SKM-1 (cell line): ENCODE measurements around the gene CC2D2A.
"Not testable (repeated sequence)": the region's sequence is repeated elsewhere in the genome, so short reads cannot be mapped to it uniquely, and the experiment has no call there.

ENCODE experiments used
- DNase-seq: peaks from one replicate; lab custom pipeline; 2025; ENCODE audit not compliant: unreplicated experiment; lab: John Stamatoyannopoulos, UW

Gene CC2D2A

GRCh38 chr4:15556511-15557092 lies 86.9 kb downstream of the CC2D2A start:
- no peak for DNase-seq

DNA sequence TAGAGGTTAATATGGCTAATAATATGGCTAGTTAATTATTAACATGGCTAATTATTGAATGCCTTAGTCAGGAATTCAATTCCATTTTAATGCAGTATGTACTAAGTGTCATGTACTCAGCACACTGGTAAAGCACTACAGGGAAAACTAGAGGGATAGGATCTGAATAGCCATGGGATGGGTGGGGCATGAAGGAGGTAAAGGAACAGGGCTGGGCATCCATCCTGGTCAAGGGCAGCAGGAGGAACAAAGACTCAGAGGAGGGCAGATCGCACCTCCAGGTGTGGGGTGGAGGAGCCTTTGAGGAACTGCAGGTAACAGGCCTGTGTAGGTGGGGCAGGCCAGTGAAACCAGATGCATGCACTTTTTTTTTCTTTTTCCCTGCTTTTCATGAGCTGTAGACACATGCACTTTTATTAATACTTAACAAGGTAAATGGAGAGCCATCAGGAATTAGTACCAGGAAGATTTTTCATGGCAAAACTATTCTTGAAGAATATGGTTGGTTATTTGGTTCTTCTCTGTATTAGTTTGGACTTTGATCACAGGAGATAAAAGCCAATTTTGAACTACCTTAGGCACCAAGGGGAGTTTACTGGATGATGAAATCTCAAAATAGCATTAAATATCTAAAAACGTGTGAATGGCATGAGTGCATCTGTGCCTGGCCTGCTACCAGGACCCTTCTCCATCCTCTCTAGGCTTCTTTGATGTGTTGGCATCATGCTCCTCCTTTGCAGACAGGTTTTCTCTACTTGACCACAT lies 88.3 kb downstream of the CC2D2A start:
- DNase-seq, result no peak

GRCh38 chr4:15558561-15558960 lies 88.9 kb downstream of the CC2D2A start:
- DNase-seq, result no peak

GRCh38 chr4:15562114-15562513 lies 92.4 kb downstream of the CC2D2A start:
- DNase-seq, result no peak

DNA sequence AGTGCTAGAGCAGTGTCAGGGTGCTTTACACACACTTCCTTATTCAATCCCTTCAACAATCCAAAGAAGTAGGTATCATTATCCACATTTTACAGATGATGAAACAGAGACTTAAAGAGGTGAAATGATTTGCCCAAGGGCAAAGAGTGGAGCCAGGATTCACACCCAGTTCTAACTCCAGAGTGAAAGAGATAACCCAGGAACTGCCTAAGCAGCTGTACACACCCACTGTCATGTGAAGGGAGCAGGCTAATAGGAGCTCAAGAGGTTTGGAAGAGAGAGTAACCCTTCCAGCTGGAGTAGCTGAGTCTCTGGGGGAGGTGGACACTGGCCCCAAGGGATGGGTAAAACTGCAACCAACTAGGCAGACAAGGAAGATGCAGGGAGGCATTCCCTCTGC lies 92.9 kb downstream of the CC2D2A start:
- DNase-seq, result no peak

- no peak for DNase-seq
Measured at GRCh38 chr4:15563871-15564270, 94.2 kb downstream of the CC2D2A start.

DNA sequence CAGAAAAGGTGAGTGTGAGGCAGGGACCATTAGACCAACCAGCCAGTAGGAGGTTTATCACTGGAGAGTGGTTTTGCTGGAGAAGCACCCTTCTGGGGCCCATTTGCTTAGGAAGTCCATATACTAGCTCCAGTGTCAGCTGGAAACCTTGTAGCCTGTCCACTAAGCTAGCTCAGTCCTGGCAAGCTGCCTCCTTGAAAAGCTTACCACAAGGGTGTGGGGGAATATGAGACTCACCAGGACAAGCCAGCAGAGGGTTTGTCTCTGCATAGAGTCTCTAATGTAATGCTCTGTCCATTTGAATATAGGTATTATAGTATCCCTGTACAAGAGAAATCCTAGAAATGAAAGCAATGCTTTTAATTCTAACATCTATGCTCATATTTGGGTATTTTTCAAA lies 99.1 kb downstream of the CC2D2A start:
- DNase-seq, result no peak

DNA sequence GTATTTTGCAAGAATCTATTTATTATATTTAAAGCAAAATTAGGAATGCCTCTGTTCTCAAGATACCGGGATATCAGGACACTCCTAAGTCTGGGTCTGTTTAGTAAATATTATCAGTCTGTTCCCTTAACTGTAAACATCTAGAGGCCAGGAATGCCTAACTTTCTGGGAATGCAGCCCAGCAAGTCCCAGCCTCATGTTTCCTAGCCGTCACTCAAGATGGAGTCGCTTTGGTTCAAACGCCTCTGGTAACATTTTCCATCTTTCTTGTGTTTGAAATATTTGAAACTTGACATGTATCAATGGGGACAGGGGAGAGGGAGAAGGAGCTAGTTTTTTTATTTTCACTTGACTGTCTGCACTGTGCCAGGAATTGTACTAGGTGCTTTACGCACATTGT lies 100.1 kb downstream of the CC2D2A start:
- DNase-seq, result no peak

DNA sequence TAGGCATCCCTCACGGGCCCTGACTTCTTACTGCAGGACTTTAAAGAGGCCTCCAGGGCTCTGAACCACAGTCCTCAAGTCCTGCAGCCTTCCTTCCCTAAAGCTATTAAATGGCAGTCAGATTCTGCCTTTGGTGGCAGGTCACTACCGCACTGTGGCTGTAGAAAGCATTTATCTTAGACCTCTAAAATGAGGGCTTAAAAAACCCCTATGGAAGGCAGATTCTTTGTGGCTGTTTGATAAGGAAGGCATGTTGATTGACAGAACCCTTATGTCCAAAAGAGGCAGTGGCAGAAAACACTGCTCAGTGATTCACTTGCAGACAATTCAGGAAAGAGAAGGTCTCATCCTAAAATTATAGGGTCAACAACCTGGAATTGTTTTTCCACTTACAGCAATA lies 106.3 kb downstream of the CC2D2A start:
- no peak for DNase-seq

GRCh38 chr4:15577508-15577907 lies 107.8 kb downstream of the CC2D2A start:
- no peak for DNase-seq

DNA sequence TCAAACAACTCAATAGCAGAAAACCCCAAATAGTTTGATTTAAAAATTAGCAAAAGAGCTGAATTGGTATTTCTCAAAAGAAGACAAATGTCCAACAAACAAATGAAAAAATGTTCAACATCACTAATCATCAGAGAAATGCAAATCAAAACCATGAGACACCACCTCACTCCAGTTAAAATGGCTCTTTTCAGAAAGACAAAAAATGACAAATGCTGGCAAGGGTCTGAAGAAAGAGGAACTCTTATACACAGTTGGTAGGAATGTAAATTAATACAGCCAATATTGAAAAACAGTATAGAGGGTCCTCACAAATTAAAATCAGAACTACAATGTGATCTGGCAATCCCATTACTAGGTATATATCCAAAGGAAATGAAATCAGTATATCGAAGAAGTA lies 115.1 kb downstream of the CC2D2A start:
- DNase-seq, result no peak

DNA sequence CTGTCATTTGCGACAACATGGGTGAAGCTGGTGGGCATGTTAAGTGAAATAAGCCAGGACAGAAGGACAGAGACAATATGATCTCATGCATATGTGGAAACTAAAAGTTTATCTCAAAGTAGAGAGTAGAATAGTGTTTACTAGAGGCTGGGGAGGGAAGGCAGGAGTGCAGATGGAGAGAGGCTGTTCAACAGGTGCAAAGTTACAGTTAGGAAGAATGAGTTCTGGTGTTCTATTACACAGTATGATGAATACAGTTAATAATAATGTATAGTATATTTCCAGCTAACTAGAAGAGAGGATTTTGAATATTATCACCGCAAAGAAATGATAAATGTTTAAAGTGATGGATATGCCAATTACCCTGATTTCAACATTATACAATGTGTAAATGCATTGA lies 115.6 kb downstream of the CC2D2A start:
- DNase-seq, result no peak

- DNase-seq, result peak; percentile 9
Measured at GRCh38 chr4:15586066-15586465, 116.4 kb downstream of the CC2D2A start.

DNA sequence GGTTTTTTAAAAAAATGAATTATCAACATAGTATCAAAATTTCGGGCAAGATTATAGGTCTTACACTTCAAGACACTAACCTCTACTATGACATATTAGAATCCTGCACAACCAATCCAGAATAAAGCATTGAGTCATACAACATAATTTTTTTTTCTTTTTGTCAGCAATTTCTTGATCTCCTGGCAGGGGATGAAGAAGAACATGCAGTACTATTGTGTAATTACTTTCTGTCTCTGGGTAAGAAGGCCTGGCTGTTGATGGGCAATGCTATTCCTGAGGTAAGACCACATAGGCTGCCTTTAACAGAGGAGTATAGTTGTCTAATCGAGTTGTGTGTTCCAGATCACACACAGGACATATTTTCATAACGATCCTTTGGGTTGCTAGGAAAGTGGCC lies 118.0 kb downstream of the CC2D2A start:
- no peak for DNase-seq

- DNase-seq, result no peak
Measured at GRCh38 chr4:15592799-15593198, 123.1 kb downstream of the CC2D2A start.

GRCh38 chr4:15598644-15599043 lies 129.0 kb downstream of the CC2D2A start:
- DNase-seq, result no peak

GRCh38 chr4:15600176-15600575 lies 130.5 kb downstream of the CC2D2A start:
- no peak for DNase-seq

DNA sequence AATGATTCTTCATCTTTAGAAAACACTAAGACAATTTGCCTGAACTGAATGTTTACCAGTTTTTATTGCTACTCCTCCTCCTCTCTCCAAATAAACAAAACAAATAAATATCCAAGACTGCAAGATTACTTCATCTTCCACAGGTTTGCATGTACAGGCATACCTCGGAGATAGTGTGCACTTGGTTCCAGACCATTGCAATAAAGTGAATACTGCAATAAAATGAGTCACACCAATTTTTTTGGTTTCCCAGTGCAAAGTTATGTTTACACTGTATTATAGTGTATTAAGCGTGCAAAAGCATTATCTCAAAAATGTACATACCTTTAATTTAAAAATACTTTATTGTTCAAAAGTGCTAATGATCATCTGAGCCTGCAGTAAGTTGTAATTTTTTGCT lies 132.2 kb downstream of the CC2D2A start:
- DNase-seq, result no peak

DNA sequence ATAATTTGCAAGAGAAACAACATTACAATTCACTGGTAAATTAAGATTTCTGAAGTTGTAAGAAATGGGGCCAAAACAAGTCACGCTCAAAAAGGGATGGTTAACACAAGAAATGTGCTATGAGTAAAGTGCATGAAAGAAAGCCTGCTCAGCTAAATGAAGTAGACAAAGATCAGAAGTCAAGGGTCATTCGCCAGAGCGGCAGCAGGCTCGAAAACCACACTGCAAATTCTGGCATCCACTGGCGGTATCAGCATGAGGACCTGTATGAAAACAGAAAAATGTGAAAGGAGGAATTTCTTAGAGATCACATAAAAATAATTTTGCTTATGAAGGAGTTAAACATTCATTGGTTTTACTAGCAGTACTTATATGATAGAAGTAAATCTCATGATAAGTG lies 135.9 kb downstream of the CC2D2A start:
- DNase-seq, result no peak

DNA sequence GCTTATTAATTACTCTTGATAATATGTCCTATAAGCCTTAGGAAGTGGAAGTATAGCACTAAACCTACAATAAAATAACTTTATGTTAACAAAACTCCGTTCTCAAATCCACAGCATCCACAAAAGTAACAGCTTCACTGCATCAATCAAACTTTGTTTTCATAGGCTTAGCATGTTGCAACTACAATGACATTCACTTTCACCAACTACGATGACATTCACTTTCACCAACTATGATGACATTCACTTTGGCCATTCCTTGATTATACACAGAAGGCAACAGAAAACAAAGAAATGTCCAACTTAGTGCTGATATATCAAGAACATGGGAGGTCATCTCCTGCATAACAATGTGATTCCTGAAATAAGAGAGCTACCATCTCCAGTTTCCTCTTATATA lies 141.2 kb downstream of the CC2D2A start:
- no peak for DNase-seq

GRCh38 chr4:15612136-15612535 lies 142.5 kb downstream of the CC2D2A start:
- DNase-seq, result no peak

DNA sequence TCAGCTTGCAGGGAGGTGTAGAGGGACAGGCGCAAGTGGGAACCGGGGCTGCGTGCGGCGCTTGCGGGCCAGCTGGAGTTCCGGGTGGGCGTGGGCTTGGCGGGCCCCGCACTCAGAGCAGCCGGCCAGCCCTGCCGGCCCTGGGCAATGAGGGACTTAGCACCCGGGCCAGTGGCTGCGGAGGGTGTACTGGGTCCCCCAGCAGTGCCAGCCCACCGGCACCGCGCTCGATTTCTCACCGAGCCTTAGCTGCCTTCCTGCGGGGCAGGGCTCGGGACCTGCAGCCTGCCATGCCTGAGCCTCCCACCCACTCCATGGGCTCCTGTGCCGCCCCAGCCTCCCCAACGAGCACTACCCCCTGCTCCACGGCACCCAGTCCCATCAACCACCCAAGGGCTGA lies 145.2 kb downstream of the CC2D2A start:
- DNase-seq, result not testable (repeated sequence)

GRCh38 chr4:15617407-15617806 lies 147.7 kb downstream of the CC2D2A start:
- not testable (repeated sequence) for DNase-seq
